GM12801 (cell line): Measurements from ENCODE around the gene ZNF644.

Experiments used
- CTCF ChIP-seq: IDR thresholded peaks from one replicate; pipeline ENCODE4 v1.5.1; 2011; ENCODE audit warnings: control low read depth; ENCODE audit not compliant: insufficient read length; ENCODE audit errors: extremely low read depth

The ZNF644 gene

GRCh38 chr1:91021686-91022517 is at the start of gene ZNF644:
ZNF644 (minus strand) TSS chr1:91022035; CDS start chr1:90982353, 39,682 bp downstream.
- TF ChIP-seq CTCF = no peak

GRCh38 chr1:91070298-91070697 is 48.5 kb upstream of the ZNF644 start:
- TF ChIP-seq CTCF = no peak

- TF ChIP-seq CTCF = no peak
Measured at GRCh38 chr1:91066538-91066937, 44.7 kb upstream of the ZNF644 start.

GRCh38 chr1:91065337-91065736 is 43.5 kb upstream of the ZNF644 start:
- no peak for TF ChIP-seq CTCF

- no peak for TF ChIP-seq CTCF
Measured at GRCh38 chr1:91059157-91059556, 37.3 kb upstream of the ZNF644 start.

GRCh38 chr1:91057784-91058183 is 35.9 kb upstream of the ZNF644 start:
- TF ChIP-seq CTCF = no peak

GRCh38 chr1:91054780-91055481 is 33.1 kb upstream of the ZNF644 start:
- no peak for TF ChIP-seq CTCF
